COR-L47 (cell line): ENCODE data around the gene PLIN5.

Experiments
- DNase-seq: peaks from one replicate; lab custom pipeline; 2025; lab: John Stamatoyannopoulos, UW

Gene PLIN5

DNA sequence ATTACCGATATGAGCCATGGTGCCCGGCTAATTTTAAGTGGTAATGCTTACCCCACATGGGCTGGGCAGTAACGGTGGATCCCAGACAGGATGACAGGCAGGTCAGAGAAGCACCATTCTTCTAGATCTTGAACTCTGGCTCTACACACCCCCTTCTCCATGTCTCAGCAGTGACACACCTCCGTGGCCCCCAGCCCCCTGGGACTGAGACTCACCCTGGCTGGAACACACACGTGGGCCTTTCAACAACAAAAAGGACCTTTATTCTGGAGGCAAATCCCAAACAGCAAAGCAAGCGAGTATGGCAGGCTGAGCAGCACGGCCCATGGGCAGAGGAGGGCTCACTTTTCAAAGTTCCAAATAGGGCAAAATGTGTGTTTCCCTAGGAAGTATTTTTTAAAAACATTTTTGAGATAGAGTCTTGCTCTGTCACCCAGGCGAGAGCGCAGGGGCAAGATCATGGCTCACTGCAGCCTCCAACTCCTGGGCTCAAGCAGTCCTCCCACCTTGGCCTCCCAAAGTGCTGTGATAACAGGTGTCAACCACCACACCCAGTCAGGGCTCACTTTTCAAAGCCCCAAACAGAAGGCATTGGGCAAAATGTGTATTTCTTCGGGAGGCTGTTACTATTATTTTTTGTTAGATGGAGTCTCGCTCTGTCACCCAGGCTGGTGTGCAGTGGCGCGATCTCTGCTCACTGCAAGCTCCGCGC, 12.6 kb downstream of the PLIN5 start:
- DNase-seq, result no peak

DNA sequence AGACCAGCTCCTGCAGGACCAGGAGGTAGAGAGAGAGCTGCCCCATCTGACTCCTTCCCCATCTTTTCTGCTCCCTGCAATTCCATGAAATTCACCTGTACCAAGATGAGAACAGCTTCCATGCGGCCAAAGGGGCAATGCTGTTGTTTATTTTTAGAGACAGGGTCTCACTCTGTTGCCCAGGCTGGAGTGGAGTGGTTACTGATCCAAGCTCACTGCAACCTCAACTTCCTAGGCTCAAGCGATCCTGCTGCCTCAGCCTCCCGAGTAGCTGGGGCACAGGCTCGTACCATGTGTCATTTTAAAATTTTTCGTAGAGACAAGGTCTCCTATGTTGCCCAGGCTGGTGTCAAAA, 13.2 kb downstream of the PLIN5 start:
- DNase-seq, result no peak

GRCh38 chr19:4521170-4521887, 13.7 kb downstream of the PLIN5 start:
- DNase-seq, result no peak

GRCh38 chr19:4519521-4520277, 15.3 kb downstream of the PLIN5 start:
- DNase-seq, result no peak

DNA sequence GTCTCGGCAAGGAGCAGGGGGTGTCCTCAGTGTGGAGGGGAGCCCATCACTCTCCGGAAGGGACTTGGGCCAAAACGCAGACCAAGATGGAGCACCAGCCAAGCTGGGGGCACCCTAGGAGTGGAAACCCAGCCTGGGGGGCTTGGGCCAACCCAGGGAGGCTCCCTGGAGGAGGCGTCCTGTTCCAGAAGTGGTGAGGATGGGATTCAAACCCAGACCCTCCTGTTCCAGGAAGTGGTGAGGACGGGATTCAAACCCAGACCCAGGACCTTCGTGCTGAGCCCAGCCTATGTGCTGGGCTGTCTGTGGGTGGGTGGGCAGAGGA, 15.9 kb downstream of the PLIN5 start:
- DNase-seq, result no peak

DNA sequence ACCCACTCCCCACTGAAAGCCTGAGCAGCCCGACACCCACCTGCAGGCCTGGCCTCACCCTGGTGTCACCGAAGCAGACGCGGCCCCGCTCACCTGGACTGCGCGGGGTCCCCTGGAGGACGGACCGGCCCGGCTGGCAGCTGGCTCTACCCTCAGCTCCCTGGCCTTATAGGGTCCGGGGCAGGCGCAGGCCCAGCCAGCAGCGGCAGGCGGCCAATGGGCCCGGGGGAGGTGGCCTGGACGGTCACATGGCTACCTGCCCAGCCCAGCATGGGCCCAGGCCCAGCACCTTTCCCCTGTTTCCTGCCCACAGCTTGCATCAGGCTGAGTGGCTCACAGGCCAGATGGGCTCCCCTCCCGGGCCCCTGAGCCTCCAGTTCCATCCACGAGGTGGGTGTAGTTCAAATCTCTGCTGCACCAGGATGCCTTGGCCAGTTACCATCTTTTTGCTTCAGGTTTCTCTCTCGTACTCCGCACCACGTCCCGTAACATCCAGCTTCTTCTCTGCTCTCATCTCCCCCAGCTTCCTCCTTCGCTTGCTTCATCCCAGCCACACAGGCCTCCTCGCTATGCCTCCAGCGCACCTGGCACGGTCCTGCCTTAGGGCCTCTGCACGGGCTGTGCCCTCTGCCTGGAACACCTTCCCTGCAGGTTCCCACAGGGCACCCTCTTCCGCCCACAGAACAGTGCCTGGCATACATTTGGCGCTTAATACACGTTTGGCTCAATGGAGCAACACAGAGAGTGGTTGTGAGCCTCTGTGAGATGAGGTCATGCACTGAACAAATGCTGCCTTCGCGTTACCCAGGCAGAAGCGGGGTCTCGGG, 16.5 kb downstream of the PLIN5 start, which contains the start of gene PLIN4:
Gene PLIN4, minus strand, starts transcription at position 142 of the 827 bp plus-strand sequence. CDS start 214 bp downstream, outside the sequence.
- DNase-seq, result no peak

GRCh38 chr19:4517451-4518057, 17.5 kb downstream of the PLIN5 start:
- DNase-seq, result no peak

DNA sequence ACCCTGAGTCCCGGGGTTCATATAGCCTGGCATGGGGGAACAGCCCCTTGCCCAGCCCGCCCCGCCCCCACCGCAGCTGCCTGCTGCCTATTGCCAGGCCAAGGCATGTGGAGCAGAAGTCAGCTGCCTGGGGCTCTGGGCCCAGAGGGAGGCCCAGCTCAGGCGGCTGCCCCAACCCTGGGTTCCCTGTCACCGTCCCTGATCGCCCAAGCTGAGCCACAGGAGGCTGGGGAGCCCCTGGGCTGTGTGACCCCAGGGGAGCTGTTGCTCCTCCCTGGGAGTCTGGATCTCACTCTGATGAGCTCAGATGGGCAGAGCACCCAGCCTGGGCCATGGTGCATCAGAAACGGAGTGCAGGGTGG, 18.1 kb downstream of the PLIN5 start:
- DNase-seq, result no peak

DNA sequence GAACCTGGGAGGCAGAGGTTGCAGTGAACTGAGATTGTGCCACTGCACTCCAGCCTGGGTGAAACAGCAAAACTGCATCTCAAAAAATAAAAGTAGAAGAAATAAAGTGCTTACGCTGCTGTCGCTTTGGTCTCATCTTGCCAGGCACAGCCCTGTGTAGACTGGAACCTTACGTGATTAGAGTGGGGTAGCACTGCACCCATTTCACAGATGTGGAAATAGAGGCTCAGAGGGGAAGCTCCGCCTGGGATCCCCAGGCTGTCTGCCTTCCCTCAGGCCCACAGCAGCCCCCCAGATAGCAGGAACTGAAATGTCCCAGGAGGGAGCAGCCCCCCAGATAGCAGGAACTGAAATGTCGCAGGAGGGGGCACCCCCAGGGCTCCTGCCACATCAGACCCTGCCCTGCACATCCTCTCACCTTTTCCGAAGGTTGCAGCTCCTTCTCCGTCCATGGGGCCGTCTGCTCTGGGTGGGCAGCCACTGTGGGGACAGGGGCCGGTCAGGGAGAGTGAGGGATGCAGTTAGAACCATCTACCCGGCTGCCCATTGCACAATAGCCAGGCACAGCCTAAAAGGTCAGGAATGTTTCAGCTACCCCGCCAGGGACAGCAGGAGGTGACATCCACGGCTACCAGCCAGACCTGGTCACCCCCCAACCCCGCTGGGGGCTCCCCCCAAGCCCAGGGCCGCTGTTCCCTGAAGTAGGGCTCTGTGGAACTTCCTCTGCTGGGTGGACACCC, 18.7 kb downstream of the PLIN5 start:
- no peak for DNase-seq

DNA sequence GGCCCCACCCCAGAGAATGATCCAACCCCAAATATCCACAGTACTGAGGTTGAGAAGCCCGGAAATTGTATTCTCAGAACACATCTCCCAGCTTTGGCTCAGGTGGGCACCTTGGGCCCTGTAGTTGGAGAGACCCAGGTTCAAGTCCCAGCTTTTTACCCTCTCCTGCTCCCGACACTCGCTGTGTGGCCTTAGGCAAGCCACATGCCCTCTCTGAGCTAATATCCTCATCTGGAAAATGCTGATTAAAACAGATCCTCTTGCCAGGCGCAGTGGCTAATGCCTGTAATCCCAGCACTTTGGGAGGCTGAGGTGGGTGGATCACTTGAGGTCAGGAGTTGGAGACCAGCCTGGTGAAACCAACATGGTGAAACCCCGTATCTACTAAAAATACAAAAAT, 19.3 kb downstream of the PLIN5 start:
- DNase-seq, result no peak

DNA sequence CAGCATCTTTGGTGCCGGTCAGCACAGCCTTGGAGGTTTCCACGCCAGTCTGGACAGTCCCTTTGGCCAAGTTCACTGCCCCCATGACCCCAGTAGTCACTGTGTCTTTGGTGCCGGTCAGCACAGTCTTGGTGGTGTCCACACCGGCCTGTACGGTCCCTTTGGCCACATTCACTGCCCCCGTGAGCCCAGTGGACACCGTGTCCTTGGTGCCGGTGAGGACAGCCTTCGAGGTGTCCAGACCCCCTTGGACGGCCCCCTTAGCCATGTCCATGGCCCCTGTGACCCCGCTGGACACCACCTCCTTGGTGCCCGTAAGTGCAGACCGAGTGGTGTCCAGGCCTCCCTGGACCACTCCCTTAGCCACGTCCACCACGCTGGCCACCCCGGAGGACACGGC, 21.8 kb downstream of the PLIN5 start:
- no peak for DNase-seq

- no peak for DNase-seq
Measured at GRCh38 chr19:4512070-4512469, 23.0 kb downstream of the PLIN5 start.

DNA sequence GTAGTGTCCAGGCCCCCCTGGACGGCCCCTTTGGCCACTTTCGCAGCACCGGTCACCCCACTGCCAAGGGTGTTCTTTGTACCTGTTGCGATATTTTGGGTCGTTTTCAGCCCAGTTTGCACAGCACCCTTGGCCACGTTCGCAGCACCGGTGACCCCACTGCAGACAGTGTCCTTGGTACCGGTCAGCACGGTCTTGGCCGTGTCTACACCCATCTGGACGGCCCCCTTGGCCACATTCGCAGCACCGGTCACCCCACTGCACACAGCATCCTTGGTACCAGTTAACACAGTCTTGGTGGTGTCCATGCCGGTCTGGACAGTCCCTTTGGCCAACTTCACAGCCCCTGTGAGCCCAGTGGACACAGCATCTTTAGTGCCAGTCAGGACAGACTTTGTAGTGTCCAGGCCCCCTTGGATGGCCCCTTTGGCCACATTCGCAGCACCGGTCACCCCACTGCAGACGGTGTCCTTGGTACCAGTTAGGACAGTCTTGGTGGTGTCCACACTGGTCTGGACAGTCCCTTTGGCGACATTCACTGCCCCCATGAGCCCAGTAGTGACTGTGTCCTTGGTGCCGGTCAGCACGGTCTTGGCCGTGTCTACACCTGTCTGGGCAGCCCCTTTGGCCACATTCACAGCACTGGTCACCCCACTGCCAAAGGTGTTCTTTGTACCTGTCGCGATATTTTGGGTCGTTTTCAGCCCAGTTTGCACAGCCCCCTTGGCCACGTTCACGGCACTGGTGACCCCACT, 23.5 kb downstream of the PLIN5 start:
- DNase-seq, result no peak

DNA sequence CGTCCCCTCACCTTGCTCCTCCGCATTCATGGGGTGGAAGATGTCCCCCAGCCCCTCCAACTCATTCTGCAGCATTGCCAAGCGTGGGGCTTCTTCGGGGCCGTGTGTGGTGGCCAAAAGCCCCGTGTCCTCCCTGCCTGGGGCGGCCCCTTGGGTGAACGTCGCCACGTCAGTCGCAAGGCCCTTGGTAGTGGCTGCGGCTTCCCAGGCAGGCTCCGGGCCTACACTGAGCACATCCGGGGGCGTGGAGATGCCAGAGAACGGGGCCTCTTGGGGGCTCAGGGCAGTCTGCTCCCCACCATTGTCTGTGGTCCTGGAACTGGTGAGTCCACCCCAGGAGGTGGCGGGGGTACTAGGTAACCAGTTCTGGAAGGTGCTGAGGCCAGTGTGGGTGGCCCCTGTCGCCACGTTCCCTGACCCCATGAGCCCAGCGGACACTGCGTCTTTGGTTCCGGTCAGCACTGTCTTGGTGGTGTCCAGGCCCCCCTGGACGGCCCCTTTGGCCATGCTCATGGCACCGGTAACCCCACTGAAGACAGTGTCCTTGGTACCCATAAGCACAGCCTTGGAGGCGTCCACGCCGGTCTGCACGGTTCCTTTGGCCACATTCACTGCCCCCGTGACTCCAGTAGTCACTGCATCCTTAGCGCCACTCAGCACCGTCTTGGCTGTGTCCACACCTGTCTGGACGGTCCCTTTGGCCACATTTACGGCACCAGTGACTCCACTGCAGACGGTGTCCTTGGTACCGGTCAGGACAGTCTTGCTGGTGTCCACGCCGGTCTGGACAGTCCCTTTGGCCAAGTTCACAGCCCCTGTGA, 24.4 kb downstream of the PLIN5 start:
- no peak for DNase-seq

DNA sequence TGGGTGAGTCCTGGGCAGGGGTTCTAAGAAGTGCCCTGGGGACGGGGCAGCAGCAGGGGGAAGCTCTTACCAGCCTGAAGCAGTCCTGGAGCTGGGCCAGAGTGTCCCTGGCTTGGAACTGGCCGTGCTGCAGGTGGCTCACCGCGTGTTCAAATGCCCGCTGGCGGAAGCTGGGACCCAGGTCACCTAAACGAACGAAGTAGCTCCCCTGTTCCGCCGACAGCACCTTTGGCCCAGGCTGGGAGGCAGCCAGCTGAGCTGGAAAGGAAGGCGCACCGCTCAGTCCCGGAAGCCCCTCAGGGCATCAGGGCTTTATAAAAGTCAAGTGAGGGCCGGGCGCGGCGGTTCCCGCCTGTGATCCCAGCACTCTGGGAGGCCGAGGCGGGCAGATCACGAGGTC, 26.3 kb downstream of the PLIN5 start:
- DNase-seq, result no peak

GRCh38 chr19:4507804-4508203, 27.2 kb downstream of the PLIN5 start:
- DNase-seq, result no peak

- DNase-seq, result no peak
Measured at GRCh38 chr19:4507150-4507452, 27.9 kb downstream of the PLIN5 start.

- no peak for DNase-seq
Measured at GRCh38 chr19:4506449-4507149, 28.4 kb downstream of the PLIN5 start.
